Neural cell (in vitro differentiated cells): ENCODE measurements around the gene OR10V1. TPM values are rescaled to one million over a fixed set of nuclear protein-coding genes. Genes with fewer than 3 reads are reported as not detected.
"Not testable (repeated sequence)": the region's sequence is repeated elsewhere in the genome, so short reads cannot be mapped to it uniquely, and the experiment has no call there.

Source experiments
- H2AFZ ChIP-seq: fragments of 200-600, 300-800 bp; sonication (generic), shearing (Covaris generic); 2 replicates; pipeline ENCODE4 v1.6.0; 2014; ENCODE audit warnings: low read depth, mild to moderate bottlenecking, antibody characterized with exemption, low read length, moderate library complexity
- H3F3A ChIP-seq: fragments of 200-600 bp; shearing (Covaris generic); 2 replicates; pipeline ENCODE4 v1.6.1; 2016; ENCODE audit warnings: mild to moderate bottlenecking, moderate library complexity, mixed read lengths, antibody characterized with exemption, low read length; ENCODE audit not compliant: insufficient read depth, poor library complexity, severe bottlenecking
- H3K27ac ChIP-seq: fragments of 200-600, 300-800 bp; sonication (generic), shearing (Covaris generic); 2 replicates; pipeline ENCODE4 v1.5.1; 2014; ENCODE audit warnings: mild to moderate bottlenecking, low read length, moderate library complexity
- H3K27me3 ChIP-seq: fragments of 300-800, 200-600 bp; sonication (generic), shearing (Covaris generic); 2 replicates; pipeline ENCODE4 v1.6.0; 2014; ENCODE audit warnings: mild to moderate bottlenecking, low read depth, low read length, moderate library complexity; ENCODE audit not compliant: insufficient read depth
- H3K36me3 ChIP-seq: fragments of 300-800, 200-600 bp; sonication (generic), shearing (Covaris generic); 2 replicates; pipeline ENCODE4 v1.5.1; 2014; ENCODE audit warnings: mild to moderate bottlenecking, antibody characterized with exemption, low read length, moderate library complexity; ENCODE audit not compliant: insufficient read depth
- H3K4me2 ChIP-seq: fragments of 300-800, 200-600 bp; sonication (generic), shearing (Covaris generic); 2 replicates; pipeline ENCODE4 v1.6.0; 2014; ENCODE audit warnings: mild to moderate bottlenecking, low read length
- H3K4me3 ChIP-seq: fragments of 300-800, 200-600 bp; sonication (generic), shearing (Covaris generic); 2 replicates; pipeline ENCODE4 v1.5.1; 2014; ENCODE audit warnings: mild to moderate bottlenecking, low read length, moderate library complexity
- H3K79me2 ChIP-seq: fragments of 200-600 bp; shearing (Covaris generic); replicated peaks from 2 replicates; pipeline ENCODE4 v1.6.0; 2014; ENCODE audit warnings: mild to moderate bottlenecking, low read length, moderate library complexity; ENCODE audit not compliant: insufficient read depth
- H3K9ac ChIP-seq: fragments of 300-800, 200-600 bp; sonication (generic), shearing (Covaris generic); 2 replicates; pipeline ENCODE4 v1.6.1; 2016; ENCODE audit warnings: mild to moderate bottlenecking, low read length, mixed read lengths
- H3K9me2 ChIP-seq: fragments of 200-600 bp; shearing (Covaris generic); 2 replicates; pipeline ENCODE4 v1.6.1; 2016; ENCODE audit warnings: mild to moderate bottlenecking, low read length, mixed read lengths; ENCODE audit not compliant: insufficient read depth
- H3K9me3 ChIP-seq: fragments of 200-600, 300-800 bp; sonication (generic), shearing (Covaris generic); 2 replicates; pipeline ENCODE4 v1.6.1; 2016; ENCODE audit warnings: mild to moderate bottlenecking, mixed run types, low read length, moderate library complexity, mixed read lengths
- H4K20me1 ChIP-seq: fragments of 200-600 bp; shearing (Covaris generic); 2 replicates; pipeline ENCODE4 v1.6.1; 2016; ENCODE audit warnings: mild to moderate bottlenecking, mixed run types; ENCODE audit not compliant: insufficient read depth
- EP300 ChIP-seq: fragments of 450-650 bp; conservative IDR thresholded peaks from 2 replicates; pipeline ENCODE4 v1.6.1; 2014; ENCODE audit warnings: antibody characterized with exemption, mild to moderate bottlenecking, moderate library complexity; ENCODE audit not compliant: poor library complexity, severe bottlenecking
- MXI1 ChIP-seq: fragments of 450-650 bp; conservative IDR thresholded peaks from 2 replicates; pipeline ENCODE4 v1.6.1; 2014; ENCODE audit warnings: antibody characterized with exemption, mild to moderate bottlenecking; ENCODE audit not compliant: poor library complexity, severe bottlenecking
- RAD21 ChIP-seq: fragments of 450-650 bp; conservative IDR thresholded peaks from 2 replicates; pipeline ENCODE4 v1.6.1; 2014; ENCODE audit warnings: antibody characterized with exemption, mild to moderate bottlenecking, moderate library complexity
- REST ChIP-seq: IDR thresholded peaks from 2 replicates; pipeline ENCODE4 v1.6.1; 2012; ENCODE audit warnings: borderline replicate concordance
- SMC3 ChIP-seq: fragments of 450-650 bp; conservative IDR thresholded peaks from 2 replicates; pipeline ENCODE4 v1.6.1; 2014; ENCODE audit warnings: antibody characterized with exemption, mild to moderate bottlenecking, moderate library complexity; ENCODE audit not compliant: poor library complexity
- TAF1 ChIP-seq: IDR thresholded peaks from 2 replicates; pipeline ENCODE4 v1.6.1; 2012; ENCODE audit warnings: low read depth
- polyA plus RNA-seq: library from polyadenylated mRNA; depleted of rRNA; stranded (reverse); fragments of >200 nt; gene quantifications from 2 replicates; pipeline ENCODE4 v1.2.3, GENCODE V29; 2014
- TF ChIP-seq, protein P1 (sequence below): fragments of 450-650 bp; IDR thresholded peaks from 2 replicates; pipeline ENCODE4 v1.5.1; 2014; ENCODE audit warnings: antibody characterized with exemption, mild to moderate bottlenecking, moderate library complexity; ENCODE audit not compliant: poor library complexity, severe bottlenecking

OR10V1 gene
- polyA plus RNA-seq, 1 donor from 2014 or later: not detected

GRCh38 chr11:59705294-59705693 lies 8.4 kb downstream of the OR10V1 start:
- Histone ChIP-seq H3K9ac (no peak overlapping the region), H2AFZ (no peak overlapping the region), H3K4me3 (no peak overlapping the region), H3K27ac (no peak overlapping the region), H3K9me2 (no peaks in the 10 kb centered on the region), H3K36me3 (no peaks in the 10 kb centered on the region), H3K9me3 (no peaks in the 10 kb centered on the region), H3K4me2 (no peak overlapping the region), H3K27me3 (no peaks in the 10 kb centered on the region), H3K79me2 (no peaks in the 10 kb centered on the region), H3F3A (no peaks in the 10 kb centered on the region), H4K20me1 (no peaks in the 10 kb centered on the region)
- no peak for TF ChIP-seq MXI1
- TF ChIP-seq EP300: no peak
- no peak for TF ChIP-seq RAD21

- not testable (repeated sequence) for H3K4me2 ChIP-seq, H3K9ac ChIP-seq, H3F3A ChIP-seq, H3K79me2 ChIP-seq, H3K4me3 ChIP-seq, H3K36me3 ChIP-seq, H3K9me3 ChIP-seq, H2AFZ ChIP-seq, H3K27ac ChIP-seq, H3K9me2 ChIP-seq, H3K27me3 ChIP-seq, H4K20me1 ChIP-seq
Observed at GRCh38 chr11:59703515-59703914, 10.1 kb downstream of the OR10V1 start.

GRCh38 chr11:59700157-59700556 lies 13.5 kb downstream of the OR10V1 start:
- not testable (repeated sequence) for H3K79me2 ChIP-seq, H4K20me1 ChIP-seq, H2AFZ ChIP-seq, H3K4me3 ChIP-seq, H3K27ac ChIP-seq, H3K27me3 ChIP-seq, H3K9me3 ChIP-seq, H3F3A ChIP-seq, H3K9me2 ChIP-seq, H3K36me3 ChIP-seq, H3K4me2 ChIP-seq, H3K9ac ChIP-seq

GRCh38 chr11:59698506-59698905 lies 15.1 kb downstream of the OR10V1 start:
- H3K27me3 ChIP-seq: no peaks in the 10 kb centered on the region
- no peaks in the 10 kb centered on the region for H3F3A ChIP-seq
- H3K36me3 ChIP-seq: no peaks in the 10 kb centered on the region
- no peak for TF ChIP-seq MXI1
- TF ChIP-seq EP300: no peak
- TF ChIP-seq, protein P1, sequence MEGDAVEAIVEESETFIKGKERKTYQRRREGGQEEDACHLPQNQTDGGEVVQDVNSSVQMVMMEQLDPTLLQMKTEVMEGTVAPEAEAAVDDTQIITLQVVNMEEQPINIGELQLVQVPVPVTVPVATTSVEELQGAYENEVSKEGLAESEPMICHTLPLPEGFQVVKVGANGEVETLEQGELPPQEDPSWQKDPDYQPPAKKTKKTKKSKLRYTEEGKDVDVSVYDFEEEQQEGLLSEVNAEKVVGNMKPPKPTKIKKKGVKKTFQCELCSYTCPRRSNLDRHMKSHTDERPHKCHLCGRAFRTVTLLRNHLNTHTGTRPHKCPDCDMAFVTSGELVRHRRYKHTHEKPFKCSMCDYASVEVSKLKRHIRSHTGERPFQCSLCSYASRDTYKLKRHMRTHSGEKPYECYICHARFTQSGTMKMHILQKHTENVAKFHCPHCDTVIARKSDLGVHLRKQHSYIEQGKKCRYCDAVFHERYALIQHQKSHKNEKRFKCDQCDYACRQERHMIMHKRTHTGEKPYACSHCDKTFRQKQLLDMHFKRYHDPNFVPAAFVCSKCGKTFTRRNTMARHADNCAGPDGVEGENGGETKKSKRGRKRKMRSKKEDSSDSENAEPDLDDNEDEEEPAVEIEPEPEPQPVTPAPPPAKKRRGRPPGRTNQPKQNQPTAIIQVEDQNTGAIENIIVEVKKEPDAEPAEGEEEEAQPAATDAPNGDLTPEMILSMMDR: no peak
- TF ChIP-seq RAD21: no peak
- TF ChIP-seq TAF1: no peak
- TF ChIP-seq REST: no peak
- TF ChIP-seq SMC3: no peak
- no peak overlapping the region for H3K4me3 ChIP-seq
- H3K79me2 ChIP-seq: no peaks in the 10 kb centered on the region
- H4K20me1 ChIP-seq: no peaks in the 10 kb centered on the region
- no peak overlapping the region for H3K9ac ChIP-seq
- no peak overlapping the region for H3K27ac ChIP-seq
- no peak overlapping the region for H2AFZ ChIP-seq
- H3K4me2 ChIP-seq: no peak overlapping the region
- no peaks in the 10 kb centered on the region for H3K9me3 ChIP-seq
- no peaks in the 10 kb centered on the region for H3K9me2 ChIP-seq
